Lower lobe of right lung (tissue), 2 donors: ENCODE measurements around the gene ALDOC. TPM values are rescaled to one million over a fixed set of nuclear protein-coding genes. Genes with fewer than 3 reads are reported as not detected.

Source experiments
- ATAC-seq, 2 donors: fragments of 200-7000 bp; cut with Tn5 transposase; one replicate each; pipeline ENCODE4 v1.9.1; 2020 to 2022; ENCODE audit warnings: mild to moderate bottlenecking in 2 of 2, moderate library complexity in 2 of 2
- DNase-seq: peaks from one replicate; pipeline ENCODE4 v3.0.0-alpha.2; 2020
- H3K27ac ChIP-seq: fragments of 200-600 bp; one replicate; pipeline ENCODE4 v1.8.0; 2022
- H3K27me3 ChIP-seq: fragments of 200-600 bp; one replicate; pipeline ENCODE4 v1.8.0; 2022; ENCODE audit warnings: low read depth
- H3K36me3 ChIP-seq: fragments of 200-600 bp; one replicate; pipeline ENCODE4 v1.8.0; 2022; ENCODE audit warnings: mild to moderate bottlenecking
- H3K4me1 ChIP-seq: fragments of 200-600 bp; one replicate; pipeline ENCODE4 v1.8.0; 2022
- H3K4me3 ChIP-seq: fragments of 200-600 bp; one replicate; pipeline ENCODE4 v1.8.0; 2022; ENCODE audit warnings: mild to moderate bottlenecking
- H3K9me3 ChIP-seq: fragments of 200-600 bp; one replicate; pipeline ENCODE4 v1.8.0; 2022
- intact Hi-C: fragments of 100-400 bp; cut with DNase I; formaldehyde crosslinking; loops from one replicate; pipeline ENCODE4 v1.11.0; 2022
- total RNA-seq: library from RNA; stranded (reverse); fragmentation: NEBNext Ultra II Directional; extraction: Animal tissue kit (Norgen Biotek cat#: 25700); gene quantifications from one replicate; pipeline ENCODE4 v1.2.1, GENCODE V29; 2021
- TF ChIP-seq, protein P1 (sequence below): fragments of 200-600 bp; IDR thresholded peaks from one replicate; pipeline ENCODE4 v1.8.0; 2022; ENCODE audit warnings: antibody characterized with exemption, mild to moderate bottlenecking
- donor health status: DM: no; HTN: yes; CAD: no; lungs with severe emphysema.

ALDOC gene
- total RNA-seq, 1 donor from 2014 or later = 11.6 TPM

DNA sequence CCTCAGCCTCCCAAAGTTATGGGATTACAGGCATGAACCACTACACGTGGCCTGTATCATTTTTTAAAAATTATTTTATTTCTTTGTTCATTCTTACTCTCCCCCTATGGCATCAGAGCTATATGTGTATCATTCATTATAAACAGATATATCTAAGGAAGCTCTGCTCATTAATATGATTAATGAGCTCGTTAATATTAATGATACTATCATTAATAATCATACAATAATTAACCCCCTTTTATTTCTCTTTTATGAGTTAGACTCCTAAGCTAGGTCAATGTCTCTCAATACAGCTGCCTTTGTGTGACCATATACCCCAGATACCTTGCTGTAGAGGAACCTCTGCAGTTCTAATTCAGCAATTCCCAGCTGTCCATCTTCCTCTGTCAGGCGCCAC lies 41.8 kb upstream of the ALDOC start:
- H3K27me3 ChIP-seq = no peaks in the 10 kb centered on the region
- H3K36me3 ChIP-seq = peaks cover 97% of the 10 kb centered on the region
- TF ChIP-seq, protein P1, sequence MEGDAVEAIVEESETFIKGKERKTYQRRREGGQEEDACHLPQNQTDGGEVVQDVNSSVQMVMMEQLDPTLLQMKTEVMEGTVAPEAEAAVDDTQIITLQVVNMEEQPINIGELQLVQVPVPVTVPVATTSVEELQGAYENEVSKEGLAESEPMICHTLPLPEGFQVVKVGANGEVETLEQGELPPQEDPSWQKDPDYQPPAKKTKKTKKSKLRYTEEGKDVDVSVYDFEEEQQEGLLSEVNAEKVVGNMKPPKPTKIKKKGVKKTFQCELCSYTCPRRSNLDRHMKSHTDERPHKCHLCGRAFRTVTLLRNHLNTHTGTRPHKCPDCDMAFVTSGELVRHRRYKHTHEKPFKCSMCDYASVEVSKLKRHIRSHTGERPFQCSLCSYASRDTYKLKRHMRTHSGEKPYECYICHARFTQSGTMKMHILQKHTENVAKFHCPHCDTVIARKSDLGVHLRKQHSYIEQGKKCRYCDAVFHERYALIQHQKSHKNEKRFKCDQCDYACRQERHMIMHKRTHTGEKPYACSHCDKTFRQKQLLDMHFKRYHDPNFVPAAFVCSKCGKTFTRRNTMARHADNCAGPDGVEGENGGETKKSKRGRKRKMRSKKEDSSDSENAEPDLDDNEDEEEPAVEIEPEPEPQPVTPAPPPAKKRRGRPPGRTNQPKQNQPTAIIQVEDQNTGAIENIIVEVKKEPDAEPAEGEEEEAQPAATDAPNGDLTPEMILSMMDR = no peak
- intact Hi-C loops = loop anchor here (10.0 kb wide), 1 partner anchor 124 kb away; no protein-coding TSS in a partner anchor
- no peaks in the 10 kb centered on the region for H3K9me3 ChIP-seq
- H3K4me3 ChIP-seq = no peak overlapping the region
- no peaks in the 10 kb centered on the region for H3K4me1 ChIP-seq
- ATAC-seq (no peak), DNase-seq (no peak)
- no peak overlapping the region for H3K27ac ChIP-seq

DNA sequence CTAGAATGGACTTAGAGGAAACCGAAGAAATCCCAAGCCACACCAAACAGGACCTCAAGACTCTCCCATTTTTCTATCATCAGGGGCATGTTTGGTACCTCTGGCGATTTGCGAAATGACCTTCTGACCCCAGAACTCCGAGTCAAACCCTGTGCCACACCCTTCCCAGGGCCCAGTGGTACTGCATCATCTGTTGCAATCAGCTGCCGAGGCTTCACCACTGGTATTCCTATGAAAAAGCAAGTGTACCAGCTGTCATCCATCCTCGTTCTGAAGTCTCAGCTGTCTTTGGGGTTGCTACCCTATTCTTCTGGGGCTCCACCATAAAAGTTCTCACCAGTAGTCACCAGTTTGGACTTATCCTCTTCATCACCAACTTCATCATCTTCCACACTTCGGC lies 39.6 kb upstream of the ALDOC start:
- ATAC-seq = no peak
- DNase-seq = no peak
- TF ChIP-seq, protein P1 = no peak
- H3K4me3 ChIP-seq = no peak overlapping the region
- no peaks in the 10 kb centered on the region for H3K27me3 ChIP-seq
- intact Hi-C loops = loop anchor here (10.0 kb wide), 1 partner anchor 121 kb away; no protein-coding TSS in a partner anchor
- no peaks in the 10 kb centered on the region for H3K4me1 ChIP-seq
- peaks cover 87% of the 10 kb centered on the region for H3K36me3 ChIP-seq
- no peak overlapping the region for H3K27ac ChIP-seq
- H3K9me3 ChIP-seq = no peaks in the 10 kb centered on the region

- DNase-seq (no peak), ATAC-seq (no peak)
- TF ChIP-seq, protein P1 = no peak
- H3K27ac ChIP-seq = no peak overlapping the region
- H3K27me3 ChIP-seq = no peaks in the 10 kb centered on the region
- intact Hi-C loops = loop anchor here (10.0 kb wide), 1 partner anchor 121 kb away; no protein-coding TSS in a partner anchor
- H3K36me3 ChIP-seq = peaks cover 85% of the 10 kb centered on the region
- no peak overlapping the region for H3K4me3 ChIP-seq
- H3K4me1 ChIP-seq = no peaks in the 10 kb centered on the region
- H3K9me3 ChIP-seq = no peaks in the 10 kb centered on the region
Measured at GRCh38 chr17:28615260-28615940, 38.7 kb upstream of the ALDOC start.

GRCh38 chr17:28613931-28614381 lies 37.3 kb upstream of the ALDOC start, which contains the start of gene RSKR:
TSS of gene RSKR (minus strand) at chr17:28614185. CDS start at chr17:28614161, 24 bp downstream.
- ATAC-seq = peak in 1 of 2 donors; percentile 12

DNA sequence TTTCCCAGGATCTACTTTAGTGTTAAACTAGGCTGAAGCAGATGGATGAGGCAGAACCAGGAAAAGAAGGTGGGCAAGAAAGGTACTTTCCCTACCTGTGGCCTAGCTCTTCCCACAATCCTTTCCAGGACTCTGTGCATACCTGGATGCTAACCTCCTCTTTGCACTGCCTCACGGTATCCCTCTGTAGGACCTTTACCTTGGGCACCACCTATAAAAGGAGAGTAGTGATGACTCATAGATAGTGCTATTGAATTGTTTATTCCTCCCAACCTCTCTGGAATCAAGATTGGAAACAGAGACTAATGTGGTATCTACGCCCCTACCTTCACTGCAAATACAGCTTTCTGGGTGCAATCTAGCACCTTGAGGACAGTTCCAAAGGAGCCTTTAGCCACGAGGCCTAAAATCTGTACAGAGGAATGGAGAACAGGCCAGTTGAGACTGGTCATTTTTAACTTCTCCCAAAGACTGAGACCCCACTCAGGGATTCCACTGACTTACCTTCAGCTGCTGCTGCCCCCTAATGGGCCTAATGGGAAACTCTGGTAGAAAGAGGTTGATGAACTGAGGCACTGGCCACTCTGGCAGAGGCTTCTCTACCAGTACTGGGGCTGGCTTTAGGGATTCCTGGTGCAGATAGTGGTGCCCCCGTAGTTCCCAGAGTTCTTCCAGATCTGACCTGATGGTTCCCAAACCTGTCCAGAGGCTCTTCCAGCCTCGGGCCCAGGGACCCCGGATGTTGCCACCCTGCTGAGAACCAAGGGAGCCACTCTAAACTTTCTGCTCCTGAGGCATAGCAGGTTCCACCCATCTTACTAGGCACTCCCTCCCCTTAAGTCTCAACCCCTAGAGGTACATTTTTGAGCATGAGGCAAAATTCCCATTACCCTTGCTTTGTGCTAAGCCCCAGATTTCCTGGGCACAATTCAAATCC lies 36.5 kb upstream of the ALDOC start:
- no peak overlapping the region for H3K4me3 ChIP-seq
- no peak overlapping the region for H3K27ac ChIP-seq
- no peaks in the 10 kb centered on the region for H3K4me1 ChIP-seq
- ATAC-seq = peak; percentile 55 to 66
- no peak for DNase-seq
- peaks cover 66% of the 10 kb centered on the region for H3K36me3 ChIP-seq
- H3K27me3 ChIP-seq = no peaks in the 10 kb centered on the region
- TF ChIP-seq, protein P1 = peak; percentile 60
- intact Hi-C loops = loop anchor here (10.0 kb wide), 1 partner anchor 118 kb away; no protein-coding TSS in a partner anchor
- H3K9me3 ChIP-seq = no peaks in the 10 kb centered on the region

More at GRCh38 chr17:28613931-28614381, 37.3 kb upstream of the ALDOC start, which contains the start of gene RSKR:
- no peaks in the 10 kb centered on the region for H3K9me3 ChIP-seq
- no peak within 1 kb of the TSS for H3K27ac ChIP-seq
- DNase-seq = no peak
- TF ChIP-seq, protein P1 = no peak
- H3K4me1 ChIP-seq = no peaks in the 10 kb centered on the region
- intact Hi-C loops = loop anchor here (10.0 kb wide), 1 partner anchor 119 kb away; no protein-coding TSS in a partner anchor
- peaks cover 73% of the 10 kb centered on the region for H3K36me3 ChIP-seq
- no peaks in the 10 kb centered on the region for H3K27me3 ChIP-seq
- H3K4me3 ChIP-seq = no peak within 1 kb of the TSS
